Natural killer cell treated with Interleukin-12 subunit alpha and Interleukin-12 subunit beta and Interleukin-15 and Interleukin-18, amount 100 ng/mL, for 72 hours (primary cell): Measurements from ENCODE around the gene SLIT3. TPM values are rescaled to one million over a fixed set of nuclear protein-coding genes. Genes with fewer than 3 reads are reported as not detected.
A peak's percentile ranks its signal among the peaks of the same experiment; 100 is the strongest.

ENCODE experiments used
- ATAC-seq, 2 donors: fragments of 150-1000 bp; cut with Tn5 transposase in 1 of 2; sonication (Bioruptor Pico), chemical (Tn5 transposase) in 1 of 2; 2 replicates each; pipeline ENCODE4 v1.10.0; 2021
- DNase-seq: peaks from one replicate; pipeline ENCODE4 v3.0.0; 2022; ENCODE audit warnings: low spot score
- H3K27ac Mint-ChIP-seq, 2 donors: 1 replicate in 1 of 2; 2 replicates in 1 of 2; pipeline ENCODE4 v1.8.0; 2022; ENCODE audit warnings: mixed read lengths in 2 of 2, mild to moderate bottlenecking in 1 of 2, moderate library complexity in 1 of 2
- H3K27me3 Mint-ChIP-seq, 2 donors: 1 replicate in 1 of 2; 2 replicates in 1 of 2; pipeline ENCODE4 v1.8.0; 2022; ENCODE audit warnings: mixed read lengths in 2 of 2
- H3K36me3 Mint-ChIP-seq: one replicate; pipeline ENCODE4 v1.8.0; 2022; ENCODE audit warnings: mixed read lengths
- H3K4me1 Mint-ChIP-seq, 2 donors: 1 replicate in 1 of 2; 2 replicates in 1 of 2; pipeline ENCODE4 v1.8.0; 2022; ENCODE audit warnings: low read depth in 2 of 2, mixed read lengths in 2 of 2, mild to moderate bottlenecking in 1 of 2
- H3K4me3 Mint-ChIP-seq: one replicate; pipeline ENCODE4 v1.8.0; 2022; ENCODE audit warnings: mixed read lengths
- H3K9me3 Mint-ChIP-seq: 2 replicates; pipeline ENCODE4 v1.8.0; 2022; ENCODE audit warnings: mixed read lengths
- total RNA-seq, 2 donors: library from RNA; stranded (reverse); gene quantifications; one replicate each; pipeline ENCODE4 v1.2.3, GENCODE V29; 2022

The SLIT3 gene
- total RNA-seq, 2 donors from 2014 or later, result 0.14 TPM; not detected in 1

GRCh38 chr5:169001394-169001793 is 299.5 kb downstream of the SLIT3 start:
- Mint-ChIP-seq H3K27me3 (peaks cover 0 to 19% of the 10 kb centered on the region in 2 donors), H3K4me3 (no peak overlapping the region), H3K27ac (no peak overlapping the region), H3K9me3 (no peaks in the 10 kb centered on the region), H3K4me1 (no peaks in the 10 kb centered on the region), H3K36me3 (no peaks in the 10 kb centered on the region)
- ATAC-seq, result no peak
- no peak for DNase-seq

DNA sequence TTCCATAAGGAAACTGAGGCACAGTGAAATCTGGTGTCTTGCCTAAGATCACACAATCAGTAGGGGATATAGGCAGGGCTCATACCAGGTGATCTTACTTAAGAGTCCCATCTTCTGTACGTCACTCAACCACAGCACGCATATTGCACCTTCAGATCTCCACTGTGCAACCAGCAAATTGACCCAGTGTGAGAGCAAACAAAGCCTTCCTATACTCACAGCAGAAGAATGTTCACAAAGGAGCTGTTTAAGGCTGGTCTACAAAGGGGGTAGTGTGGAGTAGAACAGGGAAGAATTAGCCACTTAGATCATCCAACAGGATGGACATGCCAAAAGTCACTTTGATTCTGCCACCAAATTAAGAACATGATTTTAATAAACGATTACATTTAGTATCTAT is 305.9 kb downstream of the SLIT3 start:
- H3K4me1 Mint-ChIP-seq, result no peaks in the 10 kb centered on the region
- H3K27ac Mint-ChIP-seq, result no peak overlapping the region
- H3K9me3 Mint-ChIP-seq, result no peaks in the 10 kb centered on the region
- no peak for ATAC-seq
- peaks cover 0 to 5% of the 10 kb centered on the region in 2 donors for H3K27me3 Mint-ChIP-seq
- no peaks in the 10 kb centered on the region for H3K36me3 Mint-ChIP-seq
- DNase-seq, result no peak
- H3K4me3 Mint-ChIP-seq, result no peak overlapping the region

- H3K4me1 Mint-ChIP-seq, result no peaks in the 10 kb centered on the region
These were observed 308.3 kb downstream of the SLIT3 start for GRCh38 chr5:168992687-168993086.

GRCh38 chr5:168992016-168992415 is 308.9 kb downstream of the SLIT3 start:
- DNase-seq, result no peak
- Mint-ChIP-seq H3K27me3 (peaks cover 8 to 23% of the 10 kb centered on the region in 2 donors), H3K27ac (no peak overlapping the region), H3K9me3 (no peaks in the 10 kb centered on the region), H3K4me1 (no peaks in the 10 kb centered on the region), H3K4me3 (no peak overlapping the region), H3K36me3 (no peaks in the 10 kb centered on the region)
- no peak for ATAC-seq

More at GRCh38 chr5:168992687-168993086, 308.3 kb downstream of the SLIT3 start:
- Mint-ChIP-seq H3K27ac (no peak overlapping the region), H3K27me3 (peaks cover 5 to 17% of the 10 kb centered on the region in 2 donors), H3K36me3 (no peaks in the 10 kb centered on the region), H3K9me3 (no peaks in the 10 kb centered on the region), H3K4me3 (no peak overlapping the region)
- ATAC-seq (no peak), DNase-seq (no peak)

GRCh38 chr5:168991311-168991710 is 309.6 kb downstream of the SLIT3 start:
- Mint-ChIP-seq H3K27me3 (peaks cover 9 to 26% of the 10 kb centered on the region in 2 donors), H3K27ac (no peak overlapping the region), H3K36me3 (no peaks in the 10 kb centered on the region), H3K4me3 (no peak overlapping the region), H3K9me3 (no peaks in the 10 kb centered on the region), H3K4me1 (no peaks in the 10 kb centered on the region)
- ATAC-seq (no peak), DNase-seq (no peak)

DNA sequence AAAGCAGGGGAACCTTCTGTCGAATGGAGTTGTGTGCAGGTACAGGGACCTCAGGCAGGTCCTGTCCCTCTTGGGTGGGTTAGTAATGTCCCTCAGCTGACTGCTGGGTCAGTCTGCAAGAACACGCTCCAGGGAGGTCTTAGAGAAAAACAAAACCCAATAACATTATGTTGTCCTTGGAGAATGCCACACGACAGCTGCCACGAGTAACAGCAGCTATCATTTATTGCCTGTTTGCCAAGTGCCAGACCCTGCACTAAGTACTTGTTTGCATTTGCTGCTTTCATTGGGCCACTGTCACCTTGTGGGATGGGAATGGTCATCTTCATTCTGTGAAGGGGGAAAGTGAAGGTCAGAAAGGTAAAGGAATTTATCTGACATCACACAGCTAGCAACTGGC is 310.3 kb downstream of the SLIT3 start:
- no peak for ATAC-seq

DNA sequence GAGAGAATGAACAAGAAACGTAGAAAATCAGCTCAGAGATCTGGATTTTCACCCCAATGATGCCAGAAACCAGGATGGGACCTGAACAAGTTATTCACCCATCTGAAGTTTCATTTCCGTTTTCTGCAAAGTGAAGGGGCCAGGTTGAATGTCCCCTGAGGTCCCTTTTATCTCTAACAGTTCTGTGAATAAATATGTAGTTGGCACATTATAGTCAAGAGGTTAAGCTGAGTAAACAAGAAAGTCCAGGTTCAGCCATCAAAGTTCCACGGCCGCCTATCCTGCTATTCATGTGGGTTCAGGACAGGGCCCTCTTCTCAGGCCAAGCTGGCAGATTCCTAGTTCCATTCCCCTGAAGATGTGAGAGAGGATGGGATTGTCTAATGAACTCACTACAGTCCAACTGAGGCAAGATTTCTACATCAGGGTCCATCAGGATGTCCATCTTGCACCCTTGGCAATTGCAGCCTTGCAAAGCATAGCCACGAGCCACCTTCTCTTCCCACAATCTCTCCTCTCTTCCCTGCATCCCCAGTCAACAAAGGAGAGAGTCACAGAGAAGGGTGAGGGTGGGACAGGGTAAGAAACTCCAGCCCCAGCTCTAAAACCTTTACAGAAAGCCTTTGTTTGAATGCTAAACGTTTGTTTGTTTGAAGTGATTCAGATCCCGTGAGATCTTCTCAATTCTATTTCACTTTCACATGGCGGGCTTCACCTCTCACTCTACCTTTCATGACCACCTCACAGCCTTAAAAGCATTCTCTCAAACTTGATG is 311.0 kb downstream of the SLIT3 start:
- H3K27me3 Mint-ChIP-seq, result peaks cover 11 to 22% of the 10 kb centered on the region in 2 donors
- ATAC-seq (no peak), DNase-seq (no peak)
- H3K4me3 Mint-ChIP-seq, result no peak overlapping the region
- H3K9me3 Mint-ChIP-seq, result no peaks in the 10 kb centered on the region
- H3K4me1 Mint-ChIP-seq, result no peaks in the 10 kb centered on the region
- no peak overlapping the region for H3K27ac Mint-ChIP-seq
- no peaks in the 10 kb centered on the region for H3K36me3 Mint-ChIP-seq

More for the DNA sequence above, 310.3 kb downstream of the SLIT3 start:
- no peak overlapping the region for H3K27ac Mint-ChIP-seq
- DNase-seq, result no peak
- H3K36me3 Mint-ChIP-seq, result no peaks in the 10 kb centered on the region
- H3K4me1 Mint-ChIP-seq, result no peaks in the 10 kb centered on the region
- peaks cover 9 to 26% of the 10 kb centered on the region in 2 donors for H3K27me3 Mint-ChIP-seq
- no peaks in the 10 kb centered on the region for H3K9me3 Mint-ChIP-seq
- H3K4me3 Mint-ChIP-seq, result no peak overlapping the region

- DNase-seq, result no peak
- H3K4me3 Mint-ChIP-seq, result no peak overlapping the region
- H3K27ac Mint-ChIP-seq, result no peak overlapping the region
These were observed 312.2 kb downstream of the SLIT3 start for GRCh38 chr5:168988699-168989098.

GRCh38 chr5:168987543-168988300 is 313.2 kb downstream of the SLIT3 start:
- Mint-ChIP-seq H3K4me3 (no peak overlapping the region), H3K36me3 (no peaks in the 10 kb centered on the region), H3K4me1 (no peaks in the 10 kb centered on the region), H3K9me3 (no peaks in the 10 kb centered on the region), H3K27me3 (peaks cover 11 to 20% of the 10 kb centered on the region in 2 donors), H3K27ac (no peak overlapping the region)
- no peak for DNase-seq
- ATAC-seq, result no peak

More at GRCh38 chr5:168988699-168989098, 312.2 kb downstream of the SLIT3 start:
- no peak for ATAC-seq
- Mint-ChIP-seq H3K9me3 (no peaks in the 10 kb centered on the region), H3K4me1 (no peaks in the 10 kb centered on the region), H3K36me3 (no peaks in the 10 kb centered on the region), H3K27me3 (peaks cover 11 to 20% of the 10 kb centered on the region in 2 donors)

GRCh38 chr5:168985454-168985853 is 315.5 kb downstream of the SLIT3 start:
- H3K36me3 Mint-ChIP-seq, result no peaks in the 10 kb centered on the region
- DNase-seq (no peak), ATAC-seq (peak in 1 of 2 donors; percentile 9)
- no peaks in the 10 kb centered on the region for H3K4me1 Mint-ChIP-seq
- no peaks in the 10 kb centered on the region for H3K9me3 Mint-ChIP-seq
- peaks cover 11 to 20% of the 10 kb centered on the region in 2 donors for H3K27me3 Mint-ChIP-seq
- no peak overlapping the region for H3K4me3 Mint-ChIP-seq
- H3K27ac Mint-ChIP-seq, result no peak overlapping the region

GRCh38 chr5:168984135-168984675 is 316.7 kb downstream of the SLIT3 start:
- no peaks in the 10 kb centered on the region for H3K4me1 Mint-ChIP-seq
- peaks cover 11 to 16% of the 10 kb centered on the region in 2 donors for H3K27me3 Mint-ChIP-seq
- H3K36me3 Mint-ChIP-seq, result no peaks in the 10 kb centered on the region
- DNase-seq, result no peak
- ATAC-seq, result no peak
- H3K27ac Mint-ChIP-seq, result no peak overlapping the region
- no peak overlapping the region for H3K4me3 Mint-ChIP-seq
- no peaks in the 10 kb centered on the region for H3K9me3 Mint-ChIP-seq

DNA sequence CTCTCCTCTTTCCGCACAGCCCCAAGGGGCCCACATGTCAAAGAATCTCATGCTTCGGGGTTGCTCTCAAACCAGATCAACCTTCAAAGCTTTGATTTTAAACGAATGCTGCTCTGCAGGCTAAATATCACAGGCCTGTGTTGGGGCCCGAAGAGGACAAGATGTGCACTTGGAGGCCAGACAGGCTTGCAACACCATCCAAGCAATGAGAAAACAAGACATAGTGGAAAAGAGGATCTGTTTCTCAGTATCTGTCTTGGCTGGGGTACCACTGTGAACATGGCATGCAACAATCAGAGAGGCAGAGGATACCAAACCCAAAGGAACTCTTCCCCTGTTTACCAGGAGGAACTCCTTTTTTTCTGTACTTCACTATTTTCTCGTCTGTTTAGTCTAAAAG is 321.8 kb downstream of the SLIT3 start:
- H3K9me3 Mint-ChIP-seq, result no peaks in the 10 kb centered on the region
- H3K4me3 Mint-ChIP-seq, result no peak overlapping the region
- DNase-seq (no peak), ATAC-seq (no peak)
- no peaks in the 10 kb centered on the region for H3K4me1 Mint-ChIP-seq
- H3K27me3 Mint-ChIP-seq, result peaks cover 12 to 23% of the 10 kb centered on the region in 2 donors
- no peaks in the 10 kb centered on the region for H3K36me3 Mint-ChIP-seq
- no peak overlapping the region for H3K27ac Mint-ChIP-seq

GRCh38 chr5:168978500-168978899 is 322.4 kb downstream of the SLIT3 start:
- Mint-ChIP-seq H3K27me3 (peaks cover 16 to 29% of the 10 kb centered on the region in 2 donors), H3K36me3 (no peaks in the 10 kb centered on the region), H3K4me1 (no peaks in the 10 kb centered on the region), H3K9me3 (no peaks in the 10 kb centered on the region), H3K27ac (no peak overlapping the region), H3K4me3 (no peak overlapping the region)
- no peak for ATAC-seq
- no peak for DNase-seq

- H3K27me3 Mint-ChIP-seq, result peaks cover 17 to 33% of the 10 kb centered on the region in 2 donors
- no peaks in the 10 kb centered on the region for H3K36me3 Mint-ChIP-seq
- ATAC-seq (no peak), DNase-seq (no peak)
- H3K4me3 Mint-ChIP-seq, result no peak overlapping the region
- no peaks in the 10 kb centered on the region for H3K9me3 Mint-ChIP-seq
- no peaks in the 10 kb centered on the region for H3K4me1 Mint-ChIP-seq
- H3K27ac Mint-ChIP-seq, result no peak overlapping the region
These were observed 322.9 kb downstream of the SLIT3 start for GRCh38 chr5:168978015-168978414.
